Naive thymus-derived CD8-positive, alpha-beta T cell (primary cell): Measurements from ENCODE around the gene PRC1. TPM values are rescaled to one million over a fixed set of nuclear protein-coding genes. Genes with fewer than 3 reads are reported as not detected.
"Not testable (repeated sequence)": the region's sequence is repeated elsewhere in the genome, so short reads cannot be mapped to it uniquely, and the experiment has no call there.

Source experiments
- ATAC-seq, 2 donors: fragments of 150-1000 bp; cut with Tn5 transposase in 1 of 2; sonication (Bioruptor Pico), chemical (Tn5 transposase) in 1 of 2; 1 replicate in 1 of 2; 2 replicates in 1 of 2; pipeline ENCODE4 v1.10.0; 2021; ENCODE audit warnings: mild to moderate bottlenecking in 2 of 2, moderate library complexity in 2 of 2
- POLR2A ChIA-PET: fragments of 350-600 bp; sonication (Branson Sonifier 250); formaldehyde crosslinking; loops from one replicate; lab custom pipeline; 2021; ENCODE audit warnings: antibody characterized with exemption; lab: Charles Lee
- DNase-seq, 10 donors: peaks; one replicate each; pipeline versions ENCODE4 v3.0.0 to v3.0.0-alpha.2; 2020 to 2022
- H3K27ac Mint-ChIP-seq, 10 donors: one replicate each; pipeline ENCODE4 v1.8.0; 2020 to 2022; ENCODE audit warnings: mild to moderate bottlenecking in 10 of 10, mixed read lengths in 10 of 10, moderate library complexity in 4 of 10, inconsistent platforms in 1 of 10
- H3K27me3 Mint-ChIP-seq, 5 donors: one replicate each; pipeline ENCODE4 v1.8.0; 2021 to 2022; ENCODE audit warnings: mixed read lengths in 5 of 5
- H3K36me3 Mint-ChIP-seq, 3 donors: one replicate each; pipeline ENCODE4 v1.8.0; 2020 to 2022; ENCODE audit warnings: mixed read lengths in 3 of 3, mild to moderate bottlenecking in 2 of 3, inconsistent platforms in 1 of 3
- H3K4me1 Mint-ChIP-seq, 4 donors: one replicate each; pipeline ENCODE4 v1.8.0; 2021 to 2022; ENCODE audit warnings: mixed read lengths in 4 of 4
- H3K4me3 Mint-ChIP-seq, 10 donors: one replicate each; pipeline ENCODE4 v1.8.0; 2020 to 2022; ENCODE audit warnings: mild to moderate bottlenecking in 10 of 10, mixed read lengths in 10 of 10, moderate library complexity in 6 of 10, inconsistent platforms in 1 of 10
- H3K9me3 Mint-ChIP-seq, 9 donors: one replicate each; pipeline ENCODE4 v1.8.0; 2020 to 2022; ENCODE audit warnings: mixed read lengths in 9 of 9, mild to moderate bottlenecking in 3 of 9, inconsistent platforms in 1 of 9, moderate library complexity in 1 of 9
- polyA plus RNA-seq, 3 donors: library from polyadenylated mRNA; unstranded; fragments of 300-500 nt; fragmentation: Illumina TruSeq; gene quantifications; one replicate each; pipeline ENCODE4 v1.2.3, GENCODE V29; 2021
- total RNA-seq, 8 experiments: library from RNA in 2 of 8; stranded (reverse) in 2 of 8; gene quantifications; one replicate each; pipeline ENCODE4 v1.2.3 and lab custom pipeline; 2021 to 2026

The PRC1 gene
- total and polyA plus RNA-seq, 5 experiments from 2014 or later: 0.77 to 5.0 (median 2.3) TPM

GRCh38 chr15:91021516-91022074 is 27.3 kb upstream of the PRC1 start:
- Mint-ChIP-seq H3K27ac (peak overlapping the region; percentile 86 to 97 (median 95)), H3K36me3 (peaks cover 0 to 19% (median 3%) of the 10 kb centered on the region in 3 donors), H3K4me3 (peak overlapping the region; percentile 88 to 98 (median 96)), H3K4me1 (peaks cover 25 to 52% (median 49%) of the 10 kb centered on the region in 4 donors), H3K9me3 (no peaks in the 10 kb centered on the region), H3K27me3 (no peaks in the 10 kb centered on the region)
- no peak for ATAC-seq
- POLR2A ChIA-PET: interaction anchor here (1.0 to 1.8 kb wide), 3 partner anchors 28 to 87 kb away, joined by 3 to 7 read pairs (median 4); partner anchors contain the start of genes PRC1, RCCD1 and UNC45A
- DNase-seq: peak in 2 of 10 donors; percentile 0 to 2

- peaks cover 0 to 47% (median 7%) of the 10 kb centered on the region in 3 donors for H3K36me3 Mint-ChIP-seq
- POLR2A ChIA-PET: interaction anchor here (0.7 kb wide), 1 partner anchor 25 kb away, joined by 3 read pairs; no protein-coding TSS in a partner anchor
- H3K9me3 Mint-ChIP-seq: no peaks in the 10 kb centered on the region
- ATAC-seq (no peak), DNase-seq (no peak)
- peak overlapping the region in 8 of 10 donors; percentile 27 to 79 (median 50) for H3K27ac Mint-ChIP-seq
- peak overlapping the region in 1 of 10 donors; percentile 35 for H3K4me3 Mint-ChIP-seq
- peaks cover 28 to 55% (median 48%) of the 10 kb centered on the region in 4 donors for H3K4me1 Mint-ChIP-seq
- no peaks in the 10 kb centered on the region for H3K27me3 Mint-ChIP-seq
Observed at GRCh38 chr15:91018158-91018557, 23.8 kb upstream of the PRC1 start.

GRCh38 chr15:91017716-91018115 is 23.4 kb upstream of the PRC1 start:
- Mint-ChIP-seq H3K27ac (peak overlapping the region in 7 of 10 donors; percentile 20 to 79 (median 48)), H3K36me3 (peaks cover 0 to 52% (median 7%) of the 10 kb centered on the region in 3 donors), H3K4me1 (peaks cover 25 to 51% (median 44%) of the 10 kb centered on the region in 4 donors), H3K9me3 (no peaks in the 10 kb centered on the region), H3K4me3 (no peak overlapping the region), H3K27me3 (no peaks in the 10 kb centered on the region)
- DNase-seq (no peak), ATAC-seq (no peak)
- POLR2A ChIA-PET: no interaction called here

- H3K9me3 Mint-ChIP-seq, DNase-seq, H3K27me3 Mint-ChIP-seq, H3K27ac Mint-ChIP-seq, POLR2A ChIA-PET, ATAC-seq, H3K4me3 Mint-ChIP-seq: not testable (repeated sequence)
- Mint-ChIP-seq H3K36me3 (peaks cover 0 to 85% (median 7%) of the 10 kb centered on the region in 3 donors), H3K4me1 (peaks cover 14 to 17% (median 15%) of the 10 kb centered on the region in 4 donors)
Observed at GRCh38 chr15:91013701-91014100, 19.4 kb upstream of the PRC1 start.

GRCh38 chr15:91007266-91007665 is 12.9 kb upstream of the PRC1 start:
- Mint-ChIP-seq H3K36me3 (peaks cover 0 to 91% (median 11%) of the 10 kb centered on the region in 3 donors), H3K4me3 (no peak overlapping the region), H3K9me3 (no peaks in the 10 kb centered on the region), H3K27ac (no peak overlapping the region), H3K27me3 (no peaks in the 10 kb centered on the region), H3K4me1 (peaks cover 0 to 6% (median 0%) of the 10 kb centered on the region in 4 donors)
- ATAC-seq (no peak), DNase-seq (no peak)
- POLR2A ChIA-PET: no interaction called here

GRCh38 chr15:91001209-91001608 is 6.9 kb upstream of the PRC1 start:
- no peak overlapping the region for H3K27ac Mint-ChIP-seq
- H3K9me3 Mint-ChIP-seq: no peaks in the 10 kb centered on the region
- H3K4me3 Mint-ChIP-seq: no peak overlapping the region
- ATAC-seq: no peak
- POLR2A ChIA-PET: interaction anchor here (0.7 kb wide), 1 partner anchor 45 kb away, joined by 6 read pairs; no protein-coding TSS in a partner anchor
- H3K4me1 Mint-ChIP-seq: no peaks in the 10 kb centered on the region
- peaks cover 0 to 83% (median 12%) of the 10 kb centered on the region in 3 donors for H3K36me3 Mint-ChIP-seq
- no peak for DNase-seq
- H3K27me3 Mint-ChIP-seq: no peaks in the 10 kb centered on the region

- Mint-ChIP-seq H3K27me3 (no peaks in the 10 kb centered on the region), H3K4me1 (peaks cover 3 to 16% (median 12%) of the 10 kb centered on the region in 4 donors), H3K4me3 (no peak overlapping the region), H3K9me3 (no peaks in the 10 kb centered on the region), H3K27ac (peak overlapping the region in 2 of 10 donors; percentile 15 to 60), H3K36me3 (peaks cover 0 to 61% (median 11%) of the 10 kb centered on the region in 3 donors)
- ATAC-seq: no peak
- POLR2A ChIA-PET: no interaction called here
- DNase-seq: no peak
Observed at GRCh38 chr15:90998737-90999136, 4.4 kb upstream of the PRC1 start.

GRCh38 chr15:90994059-90994416 is 297 bp downstream of the PRC1 start:
- H3K27me3 Mint-ChIP-seq: no peaks in the 10 kb centered on the region
- peak overlapping the region; percentile 97 to 99 (median 98) for H3K4me3 Mint-ChIP-seq
- DNase-seq (peak in 3 of 10 donors; percentile 9 to 16 (median 15)), ATAC-seq (peak; percentile 17 to 21)
- H3K9me3 Mint-ChIP-seq: no peaks in the 10 kb centered on the region
- peaks cover 3 to 20% (median 17%) of the 10 kb centered on the region in 4 donors for H3K4me1 Mint-ChIP-seq
- POLR2A ChIA-PET: interaction anchor here (1.4 kb wide), 1 partner anchor 28 kb away, joined by 3 read pairs; the partner anchor contains the start of gene VPS33B
- peaks cover 0 to 17% (median 4%) of the 10 kb centered on the region in 3 donors for H3K36me3 Mint-ChIP-seq
- peak overlapping the region; percentile 91 to 99 (median 97) for H3K27ac Mint-ChIP-seq

- POLR2A ChIA-PET: no interaction called here
- ATAC-seq (no peak), DNase-seq (no peak)
- Mint-ChIP-seq H3K4me1 (peaks cover 3 to 32% (median 17%) of the 10 kb centered on the region in 4 donors), H3K4me3 (peak overlapping the region in 1 of 10 donors; percentile 11), H3K9me3 (no peaks in the 10 kb centered on the region), H3K27me3 (no peaks in the 10 kb centered on the region), H3K27ac (peak overlapping the region in 1 of 10 donors; percentile 22), H3K36me3 (peaks cover 0 to 2% (median 0%) of the 10 kb centered on the region in 3 donors)
Observed at GRCh38 chr15:90991587-90992285, 2.6 kb downstream of the PRC1 start.

GRCh38 chr15:90990446-90990845 is 3.9 kb downstream of the PRC1 start:
- POLR2A ChIA-PET: no interaction called here
- no peaks in the 10 kb centered on the region for H3K27me3 Mint-ChIP-seq
- no peak for ATAC-seq
- H3K9me3 Mint-ChIP-seq: no peaks in the 10 kb centered on the region
- H3K27ac Mint-ChIP-seq: no peak overlapping the region
- H3K4me3 Mint-ChIP-seq: no peak overlapping the region
- no peak for DNase-seq
- peaks cover 3 to 30% (median 14%) of the 10 kb centered on the region in 4 donors for H3K4me1 Mint-ChIP-seq
- peaks cover 0 to 2% (median 0%) of the 10 kb centered on the region in 3 donors for H3K36me3 Mint-ChIP-seq

GRCh38 chr15:90989040-90989768 is 5.1 kb downstream of the PRC1 start:
- POLR2A ChIA-PET: no interaction called here
- Mint-ChIP-seq H3K4me3 (no peak overlapping the region), H3K36me3 (no peaks in the 10 kb centered on the region), H3K27ac (no peak overlapping the region), H3K9me3 (no peaks in the 10 kb centered on the region), H3K4me1 (peaks cover under 1 to 21% (median 5%) of the 10 kb centered on the region in 4 donors), H3K27me3 (no peaks in the 10 kb centered on the region)
- no peak for ATAC-seq
- no peak for DNase-seq

- peak overlapping the region in 2 of 10 donors; percentile 8 to 17 for H3K4me3 Mint-ChIP-seq
- POLR2A ChIA-PET: interaction anchor here (0.6 kb wide), 1 partner anchor 44 kb away, joined by 8 read pairs; no protein-coding TSS in a partner anchor
- no peaks in the 10 kb centered on the region for H3K27me3 Mint-ChIP-seq
- ATAC-seq (no peak), DNase-seq (no peak)
- H3K27ac Mint-ChIP-seq: peak overlapping the region in 3 of 10 donors; percentile 2 to 21 (median 7)
- H3K4me1 Mint-ChIP-seq: peaks cover 0 to 16% (median 2%) of the 10 kb centered on the region in 4 donors
- no peaks in the 10 kb centered on the region for H3K9me3 Mint-ChIP-seq
- no peaks in the 10 kb centered on the region for H3K36me3 Mint-ChIP-seq
Observed at GRCh38 chr15:90988296-90988695, 6.0 kb downstream of the PRC1 start.
